Muscle of back (tissue), 11 donors: ENCODE measurements around the gene SLC12A4. TPM values are rescaled to one million over a fixed set of nuclear protein-coding genes. Genes with fewer than 3 reads are reported as not detected.

Experiments used
- DNase-seq, 3 donors: peaks; one replicate each; pipeline versions ENCODE4 v3.0.0 to v3.0.0-alpha.2; 2013
- polyA plus RNA-seq, 10 donors: library from polyadenylated mRNA; unstranded; fragments of 120-200 nt; gene quantifications; one replicate each; pipeline ENCODE4 v1.2.1, GENCODE V29; 2013; ENCODE audit not compliant: insufficient read length in 10 of 10

The SLC12A4 gene
- polyA plus RNA-seq, 10 donors: 29.8 to 56.0 (median 40.7) TPM

DNA sequence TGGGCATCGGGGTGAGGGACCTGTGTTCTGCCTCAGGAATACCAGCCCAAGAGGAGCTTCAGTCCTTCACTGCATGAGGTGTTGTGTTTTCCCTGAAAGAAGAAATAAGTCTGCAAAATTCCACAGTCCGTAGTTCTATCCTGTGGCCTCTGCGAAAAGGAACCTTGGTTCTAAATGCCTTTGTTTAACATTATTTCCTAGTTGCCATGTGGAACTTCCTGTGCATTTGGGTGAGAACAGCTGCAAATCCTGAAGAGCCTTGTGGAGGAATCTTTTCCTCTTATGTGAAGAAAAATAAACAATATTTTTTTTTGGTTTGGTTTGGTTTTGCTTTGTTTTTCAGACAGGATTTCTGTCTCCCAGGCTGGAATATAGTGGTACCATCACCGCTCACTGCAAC lies 65.6 kb downstream of the SLC12A4 start:
- no peak for DNase-seq

DNA sequence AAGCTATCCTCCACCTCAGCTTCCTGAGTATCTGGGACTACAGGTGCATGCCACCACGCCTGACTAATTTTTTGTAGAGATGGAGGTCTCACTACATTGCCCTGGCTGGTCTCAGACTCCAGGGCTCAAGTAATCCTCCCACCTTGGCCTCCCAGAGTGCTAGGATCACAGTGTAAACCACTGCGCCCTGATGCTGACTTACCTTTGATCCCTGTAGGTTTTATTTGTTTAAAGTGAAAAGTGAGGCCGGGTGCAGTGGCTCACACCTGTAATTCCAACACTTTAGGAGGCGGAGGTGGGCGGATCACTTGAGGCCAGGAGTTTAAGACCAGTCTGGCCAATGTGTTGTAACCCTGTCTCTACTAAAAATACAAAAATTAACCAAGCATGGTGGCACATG lies 66.7 kb downstream of the SLC12A4 start:
- DNase-seq: no peak

DNA sequence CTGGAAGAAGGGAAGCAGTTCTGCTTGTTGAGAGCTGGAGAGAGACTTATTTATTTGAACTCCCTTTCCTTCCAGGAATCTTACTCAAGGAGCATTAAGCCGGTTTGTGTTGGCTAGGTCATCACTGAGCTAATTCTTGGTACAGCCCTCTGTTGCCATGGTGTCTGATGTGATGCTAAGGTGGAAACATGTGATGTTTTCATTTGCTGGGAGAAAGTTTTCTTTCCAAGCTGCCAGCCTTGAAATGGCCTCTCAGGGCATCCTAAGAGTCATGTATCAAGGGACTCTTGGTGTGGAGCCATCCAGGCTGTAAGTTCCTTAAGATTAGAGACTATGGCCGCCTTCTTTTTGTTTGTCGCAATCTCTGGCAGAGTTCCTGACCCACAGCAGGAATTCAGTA lies 71.2 kb downstream of the SLC12A4 start:
- no peak for DNase-seq

DNA sequence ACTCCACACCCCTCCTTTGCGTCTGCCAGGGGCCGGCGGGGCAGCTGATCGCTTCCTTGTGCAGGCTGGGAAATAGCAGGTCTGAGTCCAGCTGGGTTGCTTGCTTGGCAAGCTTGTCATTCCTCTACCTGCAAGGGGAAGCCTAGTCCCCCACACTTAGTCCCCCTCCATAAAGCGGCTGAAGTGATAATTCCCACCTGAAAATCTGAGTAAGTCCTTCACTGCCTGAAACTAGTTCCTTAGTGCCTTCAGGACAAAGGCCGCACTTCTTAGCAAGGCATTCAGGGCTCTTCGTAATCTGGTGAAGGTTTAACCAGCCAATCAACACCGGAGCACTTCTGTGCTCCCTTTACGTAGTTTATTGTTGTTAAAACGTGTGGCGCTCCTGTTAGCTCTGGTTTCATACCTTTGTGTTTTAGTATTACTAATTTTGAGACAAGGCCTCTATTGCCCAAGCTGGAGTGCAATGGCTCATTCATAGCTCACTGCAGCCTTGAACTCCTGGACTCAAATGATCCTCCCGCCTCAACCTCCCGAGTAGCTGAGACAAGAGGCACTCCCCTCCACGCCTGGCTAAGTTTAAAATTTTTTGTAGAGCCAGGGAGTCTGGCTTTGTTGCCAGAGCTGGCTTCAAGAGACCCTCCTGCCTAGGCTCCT lies 74.6 kb downstream of the SLC12A4 start:
- DNase-seq: no peak

Other genes with a start within 250 kb of the SLC12A4 start
- gene GFOD2, start 249.3 kb downstream of the SLC12A4 start, polyA plus RNA-seq: 10 to 100 TPM; 11.5 to 19.8 (median 13.7) TPM
- 10 to 100 TPM; 14.1 to 27.2 (median 20.3) TPM for gene RANBP10, start 162.1 kb downstream of the SLC12A4 start, polyA plus RNA-seq
- 1 to 10 TPM; 1.1 to 3.5 (median 1.6) TPM for gene TSNAXIP1, start 161.7 kb downstream of the SLC12A4 start, polyA plus RNA-seq
- 10 to 100 TPM; 20.1 to 29.7 (median 24.6) TPM for gene THAP11, start 126.3 kb downstream of the SLC12A4 start, polyA plus RNA-seq
- gene NUTF2, start 121.7 kb downstream of the SLC12A4 start, polyA plus RNA-seq: 100 to 1,000 TPM; 104 to 135 (median 122) TPM
- gene CENPT, start 120.9 kb downstream of the SLC12A4 start, polyA plus RNA-seq: 10 to 100 TPM; 20.8 to 47.6 (median 34.1) TPM
- gene EDC4, start 95.6 kb downstream of the SLC12A4 start, polyA plus RNA-seq: 100 to 1,000 TPM in 5 of 10 donors, 10 to 100 TPM in 5; 85.2 to 115 (median 100) TPM
- gene NRN1L, start 83.8 kb downstream of the SLC12A4 start, polyA plus RNA-seq: 1 to 10 TPM in 3 of 10 donors, under 1 TPM in 6, not detected in 1; 0.39 to 1.5 (median 0.53) TPM
- 10 to 100 TPM; 17.1 to 27.5 (median 20.7) TPM for gene PSKH1, start 75.4 kb downstream of the SLC12A4 start, polyA plus RNA-seq
- 1 to 10 TPM; 1.5 to 5.4 (median 3.1) TPM for gene CTRL, start 36.8 kb downstream of the SLC12A4 start, polyA plus RNA-seq
- gene PSMB10, start 31.8 kb downstream of the SLC12A4 start, polyA plus RNA-seq: 10 to 100 TPM; 18.4 to 35.8 (median 26.8) TPM
- gene LCAT, start 24.5 kb downstream of the SLC12A4 start, polyA plus RNA-seq: 10 to 100 TPM; 12.8 to 34.1 (median 21.9) TPM
- under 1 TPM in 4 of 10 donors, not detected in 6; 0.05 to 0.33 (median 0.17) TPM for gene DPEP3, start 11.9 kb upstream of the SLC12A4 start, polyA plus RNA-seq
- 1 to 10 TPM in 6 of 10 donors, under 1 TPM in 4; 0.63 to 2.5 (median 1.2) TPM for gene DPEP2, start 30.8 kb upstream of the SLC12A4 start, polyA plus RNA-seq
- gene DPEP2NB, start 47.3 kb upstream of the SLC12A4 start, polyA plus RNA-seq: not detected
- 1 to 10 TPM; 4.6 to 6.7 (median 5.5) TPM for gene DDX28, start 54.6 kb upstream of the SLC12A4 start, polyA plus RNA-seq
- gene DUS2, start 54.6 kb upstream of the SLC12A4 start, polyA plus RNA-seq: 10 to 100 TPM; 10.2 to 15.0 (median 11.0) TPM
- gene NFATC3, start 116.7 kb upstream of the SLC12A4 start, polyA plus RNA-seq: 10 to 100 TPM; 24.3 to 30.9 (median 27.0) TPM